Natural killer cell treated with Interleukin-12 subunit alpha and Interleukin-12 subunit beta and Interleukin-15 and Interleukin-18, amount 100 ng/mL, for 72 hours (primary cell): ENCODE data around the gene CA9. TPM values are rescaled to one million over a fixed set of nuclear protein-coding genes. Genes with fewer than 3 reads are reported as not detected.

Source experiments
- ATAC-seq, 2 donors: fragments of 150-1000 bp; cut with Tn5 transposase in 1 of 2; sonication (Bioruptor Pico), chemical (Tn5 transposase) in 1 of 2; 2 replicates each; pipeline ENCODE4 v1.10.0; 2021
- DNase-seq: peaks from one replicate; pipeline ENCODE4 v3.0.0; 2022; ENCODE audit warnings: low spot score
- H3K27ac Mint-ChIP-seq, 2 donors: 1 replicate in 1 of 2; 2 replicates in 1 of 2; pipeline ENCODE4 v1.8.0; 2022; ENCODE audit warnings: mixed read lengths in 2 of 2, mild to moderate bottlenecking in 1 of 2, moderate library complexity in 1 of 2
- H3K27me3 Mint-ChIP-seq, 2 donors: 1 replicate in 1 of 2; 2 replicates in 1 of 2; pipeline ENCODE4 v1.8.0; 2022; ENCODE audit warnings: mixed read lengths in 2 of 2
- H3K36me3 Mint-ChIP-seq: one replicate; pipeline ENCODE4 v1.8.0; 2022; ENCODE audit warnings: mixed read lengths
- H3K4me1 Mint-ChIP-seq, 2 donors: 1 replicate in 1 of 2; 2 replicates in 1 of 2; pipeline ENCODE4 v1.8.0; 2022; ENCODE audit warnings: low read depth in 2 of 2, mixed read lengths in 2 of 2, mild to moderate bottlenecking in 1 of 2
- H3K4me3 Mint-ChIP-seq: one replicate; pipeline ENCODE4 v1.8.0; 2022; ENCODE audit warnings: mixed read lengths
- H3K9me3 Mint-ChIP-seq: 2 replicates; pipeline ENCODE4 v1.8.0; 2022; ENCODE audit warnings: mixed read lengths
- total RNA-seq, 2 donors: library from RNA; stranded (reverse); gene quantifications; one replicate each; pipeline ENCODE4 v1.2.3, GENCODE V29; 2022

The CA9 gene
- total RNA-seq, 2 donors from 2014 or later, result not detected

DNA sequence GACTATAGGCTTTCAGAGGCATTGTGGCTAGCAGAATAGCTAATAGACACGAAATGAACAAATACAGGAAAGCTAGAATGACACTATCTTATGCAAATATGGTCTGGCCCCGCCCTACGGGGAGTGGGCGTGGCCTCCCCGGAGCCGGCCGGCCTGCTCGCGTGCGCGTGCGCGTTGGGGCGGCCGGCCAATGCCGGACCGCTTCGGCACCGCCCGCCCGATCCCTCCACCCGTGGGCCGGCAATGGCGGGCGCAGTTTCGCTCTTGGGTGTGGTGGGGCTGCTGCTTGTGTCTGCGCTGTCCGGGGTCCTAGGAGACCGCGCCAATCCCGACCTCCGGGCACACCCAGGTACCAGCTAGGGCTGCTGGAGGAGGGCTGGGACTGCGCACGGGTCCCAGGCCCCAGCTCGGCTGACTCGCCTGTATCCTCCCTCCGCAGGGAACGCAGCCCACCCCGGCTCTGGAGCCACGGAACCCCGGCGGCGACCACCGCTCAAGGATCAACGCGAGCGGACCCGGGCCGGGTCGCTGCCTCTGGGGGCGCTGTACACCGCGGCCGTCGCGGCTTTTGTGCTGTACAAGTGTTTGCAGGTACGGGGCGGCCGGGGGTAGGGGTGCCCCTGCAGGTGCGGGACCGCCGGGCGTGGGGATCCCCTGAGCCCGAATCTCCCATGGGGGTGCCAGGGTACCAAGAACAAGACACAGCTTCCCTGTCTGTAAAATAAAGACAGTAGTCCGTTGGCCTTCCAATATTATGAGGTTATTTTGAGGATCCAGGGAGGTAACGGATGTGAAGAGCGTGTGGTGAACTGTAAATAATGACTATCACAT, 15.4 kb upstream of the CA9 start, which contains the start of gene CCDC107:
Gene CCDC107 (plus strand): TSS at position 156 of the 831 bp plus-strand sequence. CDS start 88 bp downstream, at position 244.
- H3K27me3 Mint-ChIP-seq, result no peaks in the 10 kb centered on the region
- H3K4me1 Mint-ChIP-seq, result peaks cover 62 to 63% of the 10 kb centered on the region in 2 donors
- ATAC-seq, result peak; percentile 84 to 89
- H3K36me3 Mint-ChIP-seq, result peaks cover 6% of the 10 kb centered on the region
- peak; percentile 91 for DNase-seq
- H3K4me3 Mint-ChIP-seq, result peak within 1 kb of the TSS; percentile 88
- H3K27ac Mint-ChIP-seq, result peak within 1 kb of the TSS; percentile 99
- no peaks in the 10 kb centered on the region for H3K9me3 Mint-ChIP-seq

DNA sequence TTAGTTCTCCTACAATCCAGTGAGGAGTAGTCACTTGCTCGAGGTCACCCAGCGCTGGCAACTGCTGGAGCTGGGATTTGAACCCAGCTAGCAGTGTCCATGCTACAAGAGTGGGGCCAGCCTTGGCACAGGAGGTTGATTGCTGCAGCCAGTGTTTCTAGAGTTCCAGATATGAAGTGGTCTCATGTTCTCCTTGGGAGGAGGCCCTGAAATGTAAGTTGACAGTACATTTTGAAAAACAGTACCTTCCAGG, 14.8 kb upstream of the CA9 start:
- Mint-ChIP-seq H3K9me3 (no peaks in the 10 kb centered on the region), H3K4me3 (peak overlapping the region; percentile 88), H3K4me1 (peaks cover 63 to 64% of the 10 kb centered on the region in 2 donors), H3K27me3 (no peaks in the 10 kb centered on the region), H3K27ac (peak overlapping the region; percentile 99), H3K36me3 (peaks cover 6% of the 10 kb centered on the region)
- no peak for ATAC-seq
- no peak for DNase-seq

DNA sequence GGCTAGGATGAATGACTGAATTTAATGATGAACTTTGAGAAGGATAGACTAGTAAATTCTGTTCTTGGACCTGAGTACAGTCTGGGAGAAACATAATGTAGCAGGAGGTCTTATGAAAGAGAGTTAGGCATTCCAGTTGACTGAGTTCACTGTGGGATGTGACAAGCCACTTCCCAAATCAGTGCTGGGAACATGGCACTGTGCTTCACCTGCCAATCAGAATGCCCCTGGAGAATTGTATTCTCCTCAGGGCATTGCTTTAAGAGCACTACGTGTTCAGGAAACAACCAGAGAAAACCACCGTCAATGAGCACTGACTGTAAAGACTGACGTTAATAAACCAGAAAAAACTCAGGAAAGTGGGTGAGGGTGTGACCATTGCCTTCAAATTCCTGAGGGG, 14.4 kb upstream of the CA9 start:
- H3K9me3 Mint-ChIP-seq, result no peaks in the 10 kb centered on the region
- peaks cover 67 to 68% of the 10 kb centered on the region in 2 donors for H3K4me1 Mint-ChIP-seq
- ATAC-seq, result no peak
- H3K36me3 Mint-ChIP-seq, result peaks cover 6% of the 10 kb centered on the region
- H3K27me3 Mint-ChIP-seq, result no peaks in the 10 kb centered on the region
- H3K27ac Mint-ChIP-seq, result peak overlapping the region; percentile 99
- no peak for DNase-seq
- peak overlapping the region; percentile 88 for H3K4me3 Mint-ChIP-seq

DNA sequence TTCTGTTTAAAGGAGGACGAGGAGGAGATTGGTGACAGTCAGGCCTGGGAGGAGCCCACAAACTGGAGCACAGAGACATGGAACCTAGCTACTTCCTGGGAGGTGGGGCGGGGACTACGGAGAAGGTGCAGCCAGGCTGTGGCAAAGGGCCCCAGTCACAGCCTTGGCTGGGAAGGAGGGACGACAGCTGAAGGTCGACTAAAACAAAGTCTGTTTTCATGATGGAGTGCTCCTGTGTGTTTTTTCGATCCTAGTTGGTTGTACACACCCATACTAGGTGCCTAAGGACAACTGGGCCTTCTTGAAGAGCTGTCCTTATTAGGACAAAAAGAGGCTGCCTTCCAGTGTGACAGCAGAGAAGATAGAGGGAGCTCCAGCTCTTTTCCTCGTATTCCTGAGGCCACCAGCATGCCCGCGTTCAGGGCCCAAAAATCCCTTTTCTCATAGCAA, 12.7 kb upstream of the CA9 start:
- ATAC-seq (no peak), DNase-seq (no peak)
- H3K4me1 Mint-ChIP-seq, result peaks cover 72 to 73% of the 10 kb centered on the region in 2 donors
- no peaks in the 10 kb centered on the region for H3K9me3 Mint-ChIP-seq
- H3K27me3 Mint-ChIP-seq, result no peaks in the 10 kb centered on the region
- H3K36me3 Mint-ChIP-seq, result peaks cover 6% of the 10 kb centered on the region
- peak overlapping the region; percentile 35 to 99 for H3K27ac Mint-ChIP-seq
- peak overlapping the region; percentile 58 for H3K4me3 Mint-ChIP-seq

DNA sequence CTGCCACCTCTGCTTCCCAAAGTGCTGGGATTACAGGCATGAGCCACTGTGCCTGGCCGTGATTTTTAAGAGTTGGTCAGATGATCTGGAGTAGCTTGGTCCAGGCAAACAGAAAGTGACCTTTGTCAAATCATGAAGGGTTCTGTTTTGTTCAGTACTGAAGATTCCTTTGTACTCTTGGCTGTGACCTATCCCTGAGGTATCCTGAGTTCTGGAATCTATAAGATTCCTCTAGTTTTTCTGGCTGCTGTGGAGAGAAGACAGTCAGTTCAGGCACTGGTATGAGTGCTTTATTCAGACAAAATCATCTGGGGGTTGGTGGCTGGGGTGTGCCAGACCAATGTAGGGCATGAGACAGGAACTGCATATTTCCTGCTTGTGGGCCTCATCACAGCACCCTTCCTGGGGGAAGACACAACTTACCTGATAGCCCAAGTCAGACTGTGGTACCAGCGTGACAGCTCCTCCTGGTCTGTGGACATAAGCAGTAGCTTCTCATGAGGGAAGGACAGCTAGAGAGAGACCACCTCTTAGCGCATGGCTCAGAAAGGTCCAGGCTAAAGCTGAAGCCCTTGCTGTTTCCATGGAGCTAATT, 11.9 kb upstream of the CA9 start:
- H3K36me3 Mint-ChIP-seq, result peaks cover 6% of the 10 kb centered on the region
- H3K27me3 Mint-ChIP-seq, result no peaks in the 10 kb centered on the region
- peak overlapping the region; percentile 34 to 68 for H3K27ac Mint-ChIP-seq
- no peaks in the 10 kb centered on the region for H3K9me3 Mint-ChIP-seq
- peaks cover 67 to 71% of the 10 kb centered on the region in 2 donors for H3K4me1 Mint-ChIP-seq
- H3K4me3 Mint-ChIP-seq, result peak overlapping the region; percentile 88
- DNase-seq (no peak), ATAC-seq (no peak)

DNA sequence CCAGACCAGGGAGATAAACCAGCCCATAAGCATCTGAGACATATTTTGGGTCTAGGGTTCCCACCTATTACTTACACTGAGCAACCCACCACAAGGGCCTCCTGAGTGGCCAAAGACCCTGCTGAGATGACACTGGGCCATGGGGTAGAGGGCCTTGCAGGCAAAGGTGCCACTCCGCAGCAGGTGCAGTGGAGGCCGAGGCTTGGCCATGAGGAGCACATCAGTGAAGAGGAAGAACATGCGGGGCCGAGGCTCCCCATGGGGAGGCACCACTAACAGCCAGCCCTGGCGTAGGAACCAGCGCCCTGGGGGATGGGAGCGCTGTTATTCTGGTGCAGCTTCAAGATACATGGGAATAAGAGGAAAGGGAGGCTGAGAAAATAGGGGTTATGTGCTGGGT, 11.3 kb upstream of the CA9 start:
- no peaks in the 10 kb centered on the region for H3K9me3 Mint-ChIP-seq
- no peaks in the 10 kb centered on the region for H3K27me3 Mint-ChIP-seq
- peak overlapping the region; percentile 88 for H3K4me3 Mint-ChIP-seq
- ATAC-seq, result no peak
- peaks cover 6% of the 10 kb centered on the region for H3K36me3 Mint-ChIP-seq
- peaks cover 61 to 65% of the 10 kb centered on the region in 2 donors for H3K4me1 Mint-ChIP-seq
- H3K27ac Mint-ChIP-seq, result peak overlapping the region; percentile 34 to 68
- DNase-seq, result no peak

DNA sequence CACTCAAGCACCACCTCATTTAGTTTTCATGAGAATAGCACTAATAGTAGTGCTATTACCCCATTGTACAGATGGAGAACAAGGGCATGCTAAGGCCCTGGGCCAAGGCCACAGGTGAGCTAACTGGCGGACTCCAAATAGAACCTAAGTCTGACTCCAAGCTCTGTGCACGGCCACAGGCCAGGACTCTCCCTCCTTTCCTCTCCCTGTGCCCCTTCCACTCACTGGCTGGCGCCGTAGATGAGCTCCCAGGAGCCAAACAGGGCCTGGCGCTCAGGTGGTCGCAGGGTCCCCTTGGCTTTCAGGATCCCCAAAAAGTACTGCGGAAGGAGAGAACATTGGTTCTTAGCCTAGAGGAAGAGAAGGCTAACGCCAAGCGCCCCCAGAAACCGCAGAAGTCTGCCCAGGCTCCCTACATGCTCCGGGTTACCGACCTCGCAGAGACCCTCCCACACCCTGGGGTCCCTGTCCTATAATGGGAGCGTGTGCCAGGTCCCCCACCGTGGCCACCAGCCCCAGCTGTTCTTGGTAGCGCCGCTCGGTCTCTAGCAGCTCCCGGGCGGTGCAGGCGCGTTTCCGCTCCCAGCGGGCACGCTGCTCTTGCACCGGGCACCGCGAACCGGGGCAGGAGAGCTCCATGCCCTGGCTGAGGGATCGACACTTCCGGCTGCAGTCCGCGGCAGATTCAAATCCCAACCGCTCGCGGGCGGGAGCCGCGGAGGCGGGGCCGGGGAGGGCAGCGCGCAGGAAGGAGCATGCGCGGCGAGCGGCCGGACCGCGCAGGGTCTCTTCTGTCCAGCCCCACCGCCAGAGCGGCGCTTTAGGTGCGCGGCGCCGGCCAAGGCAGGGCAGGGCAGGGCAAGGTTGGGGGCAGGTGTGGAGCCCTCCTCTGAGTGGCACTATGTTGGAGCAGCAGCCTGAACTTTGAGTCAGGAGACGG, 8.9 kb upstream of the CA9 start, which contains the start of gene ARHGEF39:
Gene ARHGEF39 (minus strand): TSS at position 665 of the 940 bp plus-strand sequence. CDS start 26 bp downstream, at position 639.
- no peaks in the 10 kb centered on the region for H3K36me3 Mint-ChIP-seq
- peak; percentile 90 for DNase-seq
- peak; percentile 93 to 95 for ATAC-seq
- peak within 1 kb of the TSS; percentile 33 to 80 for H3K27ac Mint-ChIP-seq
- peak within 1 kb of the TSS; percentile 88 for H3K4me3 Mint-ChIP-seq
- H3K9me3 Mint-ChIP-seq, result no peaks in the 10 kb centered on the region
- H3K4me1 Mint-ChIP-seq, result peaks cover 43 to 50% of the 10 kb centered on the region in 2 donors
- H3K27me3 Mint-ChIP-seq, result no peaks in the 10 kb centered on the region

DNA sequence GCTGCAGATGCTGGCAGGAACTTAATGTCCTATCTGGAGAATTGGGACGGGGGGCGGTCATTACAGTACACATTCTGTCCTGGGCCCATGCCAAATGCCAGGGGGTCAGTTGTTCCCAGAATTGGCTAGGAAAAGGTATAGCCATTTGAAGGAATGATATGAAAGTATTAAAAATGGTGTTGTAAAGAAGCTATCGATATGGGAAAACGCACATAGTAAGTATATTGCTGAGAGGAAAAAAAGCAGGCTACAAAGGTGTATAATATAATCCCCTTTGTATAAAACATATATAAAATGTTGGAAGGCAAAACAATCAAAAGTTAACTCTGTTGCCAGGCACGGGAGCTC, 8.3 kb upstream of the CA9 start:
- Mint-ChIP-seq H3K27ac (peak overlapping the region; percentile 33 to 80), H3K36me3 (no peaks in the 10 kb centered on the region), H3K4me3 (peak overlapping the region; percentile 88), H3K4me1 (peaks cover 39 to 43% of the 10 kb centered on the region in 2 donors), H3K9me3 (no peaks in the 10 kb centered on the region), H3K27me3 (no peaks in the 10 kb centered on the region)
- ATAC-seq (no peak), DNase-seq (no peak)

DNA sequence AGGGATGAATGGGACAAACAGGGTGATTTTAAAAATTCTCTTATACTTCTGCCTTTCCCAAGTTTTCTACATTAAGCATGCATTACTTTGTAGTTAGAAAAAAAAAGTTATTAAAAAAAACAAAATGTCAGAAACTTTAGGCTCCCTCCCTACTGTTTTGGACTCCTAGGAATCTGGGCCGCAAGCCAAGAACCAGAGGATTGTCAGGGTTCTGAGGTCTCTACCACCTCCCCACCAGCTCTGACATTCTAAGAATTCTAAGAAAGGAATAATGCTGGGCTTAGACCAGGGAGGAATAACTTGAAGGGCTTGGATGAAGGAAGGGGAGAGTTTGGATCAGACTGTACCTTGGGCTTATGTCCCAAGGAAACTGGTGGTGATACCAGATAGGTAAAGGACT, 7.7 kb upstream of the CA9 start:
- ATAC-seq (no peak), DNase-seq (no peak)
- peaks cover 33 to 37% of the 10 kb centered on the region in 2 donors for H3K4me1 Mint-ChIP-seq
- no peaks in the 10 kb centered on the region for H3K27me3 Mint-ChIP-seq
- no peaks in the 10 kb centered on the region for H3K9me3 Mint-ChIP-seq
- H3K4me3 Mint-ChIP-seq, result peak overlapping the region; percentile 88
- H3K36me3 Mint-ChIP-seq, result no peaks in the 10 kb centered on the region
- H3K27ac Mint-ChIP-seq, result no peak overlapping the region

DNA sequence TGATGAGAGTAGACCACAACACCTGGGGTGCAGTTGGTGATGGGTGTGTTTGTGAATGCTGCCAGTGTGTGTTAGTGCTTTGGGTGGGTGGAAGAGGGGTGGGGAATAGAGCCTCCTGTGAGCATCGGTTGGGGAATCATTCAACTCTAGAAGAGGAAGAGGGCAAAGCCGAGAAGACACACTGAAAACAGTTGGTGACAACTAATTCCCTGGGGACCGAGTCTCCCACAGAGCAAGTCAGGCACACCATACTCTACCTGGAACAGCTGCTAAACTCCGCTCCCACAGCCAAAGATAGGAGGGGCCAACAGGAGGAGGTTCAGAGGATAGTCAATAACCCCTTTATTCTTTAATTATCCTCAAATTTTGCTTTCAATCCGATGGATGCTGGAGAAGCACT, 7.2 kb upstream of the CA9 start:
- Mint-ChIP-seq H3K27me3 (no peaks in the 10 kb centered on the region), H3K4me1 (peaks cover 32 to 37% of the 10 kb centered on the region in 2 donors), H3K4me3 (no peak overlapping the region), H3K36me3 (no peaks in the 10 kb centered on the region), H3K9me3 (no peaks in the 10 kb centered on the region), H3K27ac (no peak overlapping the region)
- ATAC-seq (no peak), DNase-seq (no peak)

DNA sequence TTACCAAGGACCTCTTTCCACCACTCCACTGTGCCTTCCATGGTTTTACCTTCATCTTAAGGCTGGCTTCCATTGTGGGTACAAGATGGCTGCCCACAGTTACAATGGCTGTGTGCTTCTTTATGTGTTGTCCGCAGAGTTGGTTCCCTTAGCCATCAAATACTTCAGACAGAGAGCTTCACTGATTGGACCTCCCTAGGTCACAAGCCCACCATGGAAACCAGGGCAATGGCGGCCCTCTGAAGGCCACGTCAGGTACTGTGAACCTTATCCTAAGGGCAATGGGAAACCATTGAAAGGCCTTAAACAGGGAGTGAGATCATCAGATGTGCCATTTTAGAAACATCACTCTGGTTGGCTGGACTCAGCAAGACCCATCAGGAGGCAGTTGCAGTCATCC, 5.8 kb upstream of the CA9 start:
- Mint-ChIP-seq H3K4me3 (no peak overlapping the region), H3K9me3 (no peaks in the 10 kb centered on the region), H3K27ac (no peak overlapping the region), H3K4me1 (peaks cover 18 to 23% of the 10 kb centered on the region in 2 donors), H3K27me3 (no peaks in the 10 kb centered on the region), H3K36me3 (no peaks in the 10 kb centered on the region)
- no peak for DNase-seq
- ATAC-seq, result no peak

DNA sequence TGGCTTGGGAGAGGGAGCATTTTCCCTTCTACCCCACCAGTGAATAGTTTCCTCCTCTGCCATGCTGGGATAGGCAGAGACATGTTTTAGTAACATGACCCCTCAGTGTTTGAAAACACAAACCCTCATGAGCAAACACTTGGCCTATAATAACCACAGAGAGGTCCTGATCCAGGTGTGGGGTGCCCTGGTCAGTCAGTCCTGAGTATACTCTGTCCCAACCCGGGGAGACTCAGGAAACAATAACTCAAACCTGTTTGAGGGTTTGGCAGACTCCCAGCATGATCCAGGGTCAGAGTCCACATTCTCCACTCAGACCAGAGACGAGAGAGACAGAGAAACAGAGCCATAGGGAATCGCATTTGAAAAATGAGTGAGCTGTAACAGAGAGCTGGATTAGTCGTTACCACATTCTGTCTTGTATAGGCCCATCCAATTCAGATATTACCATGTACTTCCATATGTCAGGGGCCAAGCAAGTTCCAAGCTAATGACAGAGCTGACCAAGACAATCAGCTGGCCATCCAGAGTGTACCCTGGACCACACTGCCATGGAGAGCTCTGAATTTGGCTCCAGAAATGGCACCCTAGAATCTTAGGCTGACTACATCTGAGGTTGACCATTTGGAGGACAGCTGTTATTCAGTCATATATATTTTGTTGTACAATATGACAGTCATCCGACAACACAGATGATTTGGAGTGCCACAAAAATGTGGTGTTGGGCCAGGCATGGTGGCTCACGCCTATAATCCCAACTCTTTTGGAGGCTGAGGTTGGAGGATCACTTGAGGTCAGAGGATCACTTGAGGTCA, 4.2 kb upstream of the CA9 start:
- Mint-ChIP-seq H3K27me3 (peaks cover 6% of the 10 kb centered on the region in 2 donors), H3K27ac (no peak overlapping the region), H3K36me3 (no peaks in the 10 kb centered on the region), H3K4me3 (no peak overlapping the region), H3K9me3 (no peaks in the 10 kb centered on the region), H3K4me1 (peaks cover 16 to 17% of the 10 kb centered on the region in 2 donors)
- DNase-seq (no peak), ATAC-seq (no peak)

DNA sequence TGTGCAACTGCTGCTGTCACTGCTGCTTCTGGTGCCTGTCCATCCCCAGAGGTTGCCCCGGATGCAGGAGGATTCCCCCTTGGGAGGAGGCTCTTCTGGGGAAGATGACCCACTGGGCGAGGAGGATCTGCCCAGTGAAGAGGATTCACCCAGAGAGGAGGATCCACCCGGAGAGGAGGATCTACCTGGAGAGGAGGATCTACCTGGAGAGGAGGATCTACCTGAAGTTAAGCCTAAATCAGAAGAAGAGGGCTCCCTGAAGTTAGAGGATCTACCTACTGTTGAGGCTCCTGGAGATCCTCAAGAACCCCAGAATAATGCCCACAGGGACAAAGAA, 265 bp downstream of the CA9 start:
- Mint-ChIP-seq H3K9me3 (no peaks in the 10 kb centered on the region), H3K27ac (peak overlapping the region in 1 of 2 donors; percentile 8), H3K4me3 (peak overlapping the region; percentile 38), H3K27me3 (peaks cover 8 to 10% of the 10 kb centered on the region in 2 donors), H3K4me1 (peaks cover 11 to 12% of the 10 kb centered on the region in 2 donors), H3K36me3 (no peaks in the 10 kb centered on the region)
- no peak for ATAC-seq
- DNase-seq, result no peak
